A673 (cell line): Measurements from ENCODE around the gene KCND3. TPM values are rescaled to one million over a fixed set of nuclear protein-coding genes. Genes with fewer than 3 reads are reported as not detected.

Experiments used
- BruUV-seq: library from RNA; stranded (reverse); fragments of 400-500 nt; replicated peaks from 2 replicates; lab custom pipeline; 2021; lab: Mats Ljungman, UMichigan
- CTCF ChIA-PET: fragments of 300-600 bp; sonication (Branson Sonifier 250); formaldehyde crosslinking; loops from one replicate; lab custom pipeline; 2022; ENCODE audit warnings: antibody characterized with exemption; lab: Charles Lee
- POLR2A ChIA-PET: fragments of 300-600 bp; sonication (Branson Sonifier 250); formaldehyde crosslinking; loops from one replicate; lab custom pipeline; 2022; ENCODE audit warnings: antibody characterized with exemption; ENCODE audit not compliant: low non-redundant PET; lab: Charles Lee
- DNase-seq: peaks from one replicate; pipeline ENCODE4 v3.0.0-alpha.2; 2015; ENCODE audit warnings: low spot score
- H3K27ac ChIP-seq: fragments of 200-600 bp; sonication (generic); 2 replicates; pipeline ENCODE4 v1.5.1; 2016; ENCODE audit warnings: mixed run types, low read depth, mild to moderate bottlenecking, mixed read lengths, antibody characterized with exemption, low read length; ENCODE audit not compliant: poor library complexity, severe bottlenecking
- H3K27me3 ChIP-seq: fragments of 200-600 bp; sonication (generic); replicated peaks from 2 replicates; pipeline ENCODE4 v1.6.1; 2017; ENCODE audit warnings: mixed run types, low read depth, mild to moderate bottlenecking, mixed read lengths, antibody characterized with exemption, low read length; ENCODE audit not compliant: insufficient read depth, poor library complexity
- H3K36me3 ChIP-seq: fragments of 200-600 bp; sonication (generic); 2 replicates; pipeline ENCODE4 v1.6.1; 2016; ENCODE audit warnings: mixed run types, mild to moderate bottlenecking, mixed read lengths, antibody characterized with exemption, low read length; ENCODE audit not compliant: insufficient read depth, poor library complexity, severe bottlenecking
- H3K4me1 ChIP-seq: fragments of 200-600 bp; sonication (generic); 2 replicates; pipeline ENCODE4 v1.6.1; 2017; ENCODE audit warnings: mixed run types, mild to moderate bottlenecking, mixed read lengths, antibody characterized with exemption, low read length; ENCODE audit not compliant: insufficient read depth, poor library complexity, severe bottlenecking
- H3K4me3 ChIP-seq: fragments of 200-600 bp; sonication (generic); 2 replicates; pipeline ENCODE4 v1.5.1; 2016; ENCODE audit warnings: low read depth, mixed run types, mild to moderate bottlenecking, mixed read lengths, low read length; ENCODE audit not compliant: poor library complexity, severe bottlenecking
- H3K9me3 ChIP-seq: fragments of 200-600 bp; sonication (generic); 2 replicates; pipeline ENCODE4 v1.6.1; 2016; ENCODE audit warnings: mixed run types, low read depth, mild to moderate bottlenecking, mixed read lengths, antibody characterized with exemption, low read length; ENCODE audit not compliant: poor library complexity, severe bottlenecking
- CTCF ChIP-seq: fragments of 300-800, 200-600 bp; sonication (generic); conservative IDR thresholded peaks from 2 replicates; pipeline ENCODE4 v1.5.1; 2017; ENCODE audit warnings: low read depth, mild to moderate bottlenecking, antibody characterized with exemption, low read length, moderate library complexity, mixed read lengths
- EZH2 ChIP-seq: fragments of 200-600 bp; sonication (generic); IDR thresholded peaks from 2 replicates; pipeline ENCODE4 v1.6.1; 2017; ENCODE audit warnings: borderline replicate concordance, low read depth, mild to moderate bottlenecking, mixed read lengths, antibody characterized with exemption, low read length; ENCODE audit not compliant: poor library complexity, severe bottlenecking
- intact Hi-C: fragments of 100-400 bp; cut with micrococcal nuclease; formaldehyde crosslinking; loops from one replicate; pipeline ENCODE4 v1.10.0; 2022; ENCODE audit not compliant: unreplicated experiment
- total RNA-seq: library from RNA; stranded (reverse); gene quantifications from 2 replicates; pipeline ENCODE4 v1.2.3, GENCODE V29; 2021

KCND3 gene
- total RNA-seq, 1 experiment from 2014 or later = not detected

- no TSS peak for BruUV-seq
- no peaks in the 10 kb centered on the region for H3K9me3 ChIP-seq
Measured at GRCh38 chr1:111789142-111789541, 200.3 kb downstream of the KCND3 start.

DNA sequence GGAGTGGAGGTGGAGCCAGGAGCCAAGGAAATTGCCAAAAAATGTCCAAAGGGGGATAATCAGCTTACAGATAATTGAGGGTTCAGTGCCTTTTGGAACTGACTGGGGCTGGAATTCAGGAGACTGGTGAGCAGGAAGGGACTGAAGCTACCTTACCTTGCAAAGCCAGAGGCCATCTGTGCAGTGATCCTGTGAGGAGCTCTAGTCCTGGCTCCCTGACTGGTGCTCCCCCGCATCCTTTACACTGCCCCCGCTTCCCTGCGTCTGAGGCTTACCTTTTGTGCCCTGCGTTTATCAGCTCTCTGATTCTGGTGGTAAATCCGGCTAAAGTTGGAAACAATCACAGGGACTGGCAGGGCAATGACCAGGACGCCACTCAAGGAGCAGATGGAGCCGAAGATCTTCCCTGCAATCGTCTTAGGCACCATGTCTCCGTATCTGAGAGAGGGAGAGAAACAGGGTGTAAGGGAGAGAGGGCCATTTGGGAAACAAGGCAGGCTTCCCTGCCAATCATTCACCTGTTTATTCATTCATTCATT, 202.7 kb downstream of the KCND3 start:
- H3K27me3 ChIP-seq = peaks cover 56% of the 10 kb centered on the region
- no peaks in the 10 kb centered on the region for H3K36me3 ChIP-seq
- no peaks in the 10 kb centered on the region for H3K4me1 ChIP-seq
- TF ChIP-seq EZH2 (no peak), CTCF (no peak)
- no peak for DNase-seq
- ChIA-PET POLR2A (no interaction called here), CTCF (no interaction called here)
- intact Hi-C loops = no loop called here
- BruUV-seq = no TSS peak
- H3K4me3 ChIP-seq = no peak overlapping the region
- H3K9me3 ChIP-seq = no peaks in the 10 kb centered on the region
- H3K27ac ChIP-seq = no peak overlapping the region

More at GRCh38 chr1:111789142-111789541, 200.3 kb downstream of the KCND3 start:
- intact Hi-C loops = no loop called here
- no peak for DNase-seq
- Histone ChIP-seq H3K4me3 (no peak overlapping the region), H3K4me1 (no peaks in the 10 kb centered on the region), H3K36me3 (no peaks in the 10 kb centered on the region), H3K27me3 (peaks cover 65% of the 10 kb centered on the region), H3K27ac (no peak overlapping the region)
- ChIA-PET CTCF (no interaction called here), POLR2A (no interaction called here)
- TF ChIP-seq EZH2 (no peak), CTCF (no peak)

DNA sequence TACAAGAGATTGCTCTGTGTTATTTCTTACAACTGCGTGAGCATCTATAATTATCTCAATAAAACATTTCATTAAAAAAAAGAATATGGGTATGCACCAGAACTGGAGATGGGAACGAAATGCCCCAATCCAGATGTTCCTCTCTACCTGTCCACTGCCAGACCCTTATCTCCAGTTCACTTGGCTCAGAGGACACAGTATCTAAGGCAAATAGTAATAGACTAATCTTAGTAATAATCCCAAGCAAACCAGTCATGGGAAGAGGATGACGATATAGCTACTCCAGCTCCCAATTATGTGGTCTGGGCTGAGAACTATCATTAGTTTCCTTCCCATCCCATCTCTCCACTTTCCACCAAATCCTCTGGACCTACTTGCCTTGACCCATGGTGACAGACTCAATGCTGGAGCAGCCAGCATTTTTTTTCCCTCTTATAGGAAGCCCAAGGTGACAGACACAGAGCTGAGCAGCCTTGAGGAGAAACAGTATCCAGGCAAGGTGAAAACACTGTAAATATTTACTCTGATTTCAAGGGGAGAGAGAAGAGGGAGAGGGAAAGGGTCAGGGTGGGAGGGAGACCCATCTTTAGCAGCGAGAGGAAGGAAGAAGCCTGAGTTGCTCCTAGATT, 205.1 kb downstream of the KCND3 start:
- Histone ChIP-seq H3K36me3 (no peaks in the 10 kb centered on the region), H3K9me3 (no peaks in the 10 kb centered on the region), H3K4me1 (no peaks in the 10 kb centered on the region), H3K4me3 (no peak overlapping the region), H3K27ac (no peak overlapping the region), H3K27me3 (peaks cover 33% of the 10 kb centered on the region)
- no TSS peak for BruUV-seq
- TF ChIP-seq CTCF = 0 out of 2 replicates have a peak, but pooled peaks have one; percentile 7
- TF ChIP-seq EZH2 = no peak
- intact Hi-C loops = no loop called here
- DNase-seq = no peak
- ChIA-PET POLR2A (no interaction called here), CTCF (no interaction called here)
